ENCODE data around the gene ANKRD33.

The ANKRD33 gene

GRCh38 chr12:51862947-51863346 is 25.0 kb upstream of the ANKRD33 start:
- no peak for DNase-seq

GRCh38 chr12:51863363-51863932 is 24.5 kb upstream of the ANKRD33 start:
- no peak for DNase-seq

GRCh38 chr12:51863933-51864832 is 23.7 kb upstream of the ANKRD33 start:
- no peak for DNase-seq

GRCh38 chr12:51864833-51865670 is 22.9 kb upstream of the ANKRD33 start:
- DNase-seq, result no peak

GRCh38 chr12:51865757-51866270 is 22.1 kb upstream of the ANKRD33 start:
- no peak for DNase-seq

- no peak for DNase-seq
These were observed 21.6 kb upstream of the ANKRD33 start for GRCh38 chr12:51866324-51866723.

GRCh38 chr12:51866762-51867161 is 21.1 kb upstream of the ANKRD33 start:
- no peak for DNase-seq

GRCh38 chr12:51867371-51867770 is 20.5 kb upstream of the ANKRD33 start:
- DNase-seq, result no peak

- DNase-seq, result no peak
These were observed 20.0 kb upstream of the ANKRD33 start for GRCh38 chr12:51867796-51868428.

- no peak for DNase-seq
These were observed 18.9 kb upstream of the ANKRD33 start for GRCh38 chr12:51868821-51869495.

GRCh38 chr12:51869496-51869865 is 18.4 kb upstream of the ANKRD33 start:
- DNase-seq, result no peak

GRCh38 chr12:51869931-51870330 is 18.0 kb upstream of the ANKRD33 start:
- DNase-seq, result no peak

- no peak for DNase-seq
These were observed 17.4 kb upstream of the ANKRD33 start for GRCh38 chr12:51870504-51870903.

GRCh38 chr12:51871126-51871525 is 16.8 kb upstream of the ANKRD33 start:
- DNase-seq, result no peak

- DNase-seq, result no peak
These were observed 15.8 kb upstream of the ANKRD33 start for GRCh38 chr12:51871918-51872688.

GRCh38 chr12:51872689-51872981 is 15.3 kb upstream of the ANKRD33 start:
- DNase-seq, result no peak

GRCh38 chr12:51873251-51873994 is 14.5 kb upstream of the ANKRD33 start:
- DNase-seq, result no peak

- no peak for DNase-seq
These were observed 13.9 kb upstream of the ANKRD33 start for GRCh38 chr12:51874000-51874399.

- DNase-seq, result no peak
These were observed 13.4 kb upstream of the ANKRD33 start for GRCh38 chr12:51874486-51874885.

GRCh38 chr12:51879102-51879501 is 8.8 kb upstream of the ANKRD33 start:
- no peak for DNase-seq

GRCh38 chr12:51883295-51883694 is 4.6 kb upstream of the ANKRD33 start:
- no peak for DNase-seq

Measured in DMS153 (cell line).